HG03521 (cell line): ENCODE data around the gene ACSS1.

ENCODE experiments used
- ATAC-seq: cut with Tn5 transposase; IDR thresholded peaks from one replicate; pipeline ENCODE4 v1.9.1; 2021; ENCODE audit warnings: mild to moderate bottlenecking, moderate library complexity; ENCODE audit not compliant: unreplicated experiment

The ACSS1 gene

DNA sequence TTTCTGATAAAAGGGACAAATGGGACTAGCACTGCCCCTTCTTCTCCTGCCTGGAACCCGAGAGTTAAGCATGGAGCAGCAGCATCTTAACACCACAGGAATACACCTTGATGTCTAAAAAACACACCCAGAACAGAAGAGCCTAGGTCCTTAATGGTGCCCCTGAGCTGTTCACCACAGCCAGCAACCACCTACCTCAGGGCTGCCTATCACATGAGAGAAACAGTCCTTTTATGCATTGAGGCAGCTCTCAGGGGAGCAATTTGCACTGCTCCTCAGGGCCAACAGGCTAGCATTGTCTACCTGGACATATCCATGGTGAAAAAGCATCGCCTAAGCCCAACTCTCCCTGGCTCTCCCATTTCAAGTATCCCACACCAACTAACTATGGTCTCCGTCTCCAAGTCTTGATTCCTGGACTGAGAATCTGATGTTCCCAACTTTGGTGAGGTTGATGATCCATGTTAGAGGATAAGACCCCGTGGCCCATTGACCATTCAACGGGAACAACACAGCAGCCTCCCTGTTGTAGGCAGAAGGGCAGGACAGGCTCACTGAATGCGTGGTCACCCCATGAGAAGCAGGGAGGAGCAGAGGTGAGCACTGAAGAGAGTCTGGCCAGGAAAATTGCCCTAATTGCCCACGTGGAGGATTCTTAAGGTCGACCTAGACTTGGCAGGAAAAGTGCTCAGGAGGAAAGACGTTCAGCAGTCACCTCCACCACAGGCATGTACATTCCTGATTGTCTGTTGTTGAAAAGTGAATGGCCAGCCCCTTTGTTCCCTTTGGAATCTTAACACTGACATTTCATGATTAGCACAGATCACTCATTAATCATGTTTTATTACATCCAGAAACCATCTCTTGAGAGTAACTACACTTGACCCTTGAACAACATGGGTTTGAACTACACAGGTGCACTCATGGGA, 61.2 kb downstream of the ACSS1 start:
- ATAC-seq = no peak

DNA sequence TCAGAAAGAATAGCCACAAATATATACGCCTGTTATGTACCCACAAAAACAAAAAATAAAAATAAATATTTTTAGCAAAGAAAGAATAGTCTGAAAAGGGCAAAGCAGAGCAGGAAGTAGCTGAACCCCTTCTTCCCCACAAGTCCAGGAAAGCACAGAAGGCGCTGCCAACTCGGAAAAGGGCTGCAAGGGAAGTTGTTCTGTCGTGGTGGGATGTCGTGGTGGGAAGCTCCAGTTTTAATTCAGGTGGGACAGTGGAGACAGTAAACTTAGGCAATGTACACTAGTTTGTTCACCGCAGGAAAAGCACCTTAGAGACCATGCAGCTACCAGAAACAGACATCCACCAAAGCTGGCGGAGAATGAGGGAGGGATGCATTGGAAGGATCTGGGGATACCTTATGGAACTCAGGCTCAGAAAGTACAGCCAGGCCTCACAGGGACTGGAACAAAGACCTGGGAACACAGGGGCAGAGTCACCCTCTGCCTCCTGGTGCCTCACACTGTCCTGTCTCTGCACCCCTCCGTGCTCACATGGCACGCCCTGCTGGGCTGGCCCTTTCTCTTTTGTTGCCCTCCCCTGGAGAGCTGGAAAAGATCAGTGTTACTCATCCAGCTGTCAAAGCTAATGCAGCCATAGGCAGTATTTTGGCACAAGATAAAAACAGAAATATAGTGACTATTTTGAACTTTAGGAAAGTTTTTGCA, 62.0 kb downstream of the ACSS1 start:
- no peak for ATAC-seq

DNA sequence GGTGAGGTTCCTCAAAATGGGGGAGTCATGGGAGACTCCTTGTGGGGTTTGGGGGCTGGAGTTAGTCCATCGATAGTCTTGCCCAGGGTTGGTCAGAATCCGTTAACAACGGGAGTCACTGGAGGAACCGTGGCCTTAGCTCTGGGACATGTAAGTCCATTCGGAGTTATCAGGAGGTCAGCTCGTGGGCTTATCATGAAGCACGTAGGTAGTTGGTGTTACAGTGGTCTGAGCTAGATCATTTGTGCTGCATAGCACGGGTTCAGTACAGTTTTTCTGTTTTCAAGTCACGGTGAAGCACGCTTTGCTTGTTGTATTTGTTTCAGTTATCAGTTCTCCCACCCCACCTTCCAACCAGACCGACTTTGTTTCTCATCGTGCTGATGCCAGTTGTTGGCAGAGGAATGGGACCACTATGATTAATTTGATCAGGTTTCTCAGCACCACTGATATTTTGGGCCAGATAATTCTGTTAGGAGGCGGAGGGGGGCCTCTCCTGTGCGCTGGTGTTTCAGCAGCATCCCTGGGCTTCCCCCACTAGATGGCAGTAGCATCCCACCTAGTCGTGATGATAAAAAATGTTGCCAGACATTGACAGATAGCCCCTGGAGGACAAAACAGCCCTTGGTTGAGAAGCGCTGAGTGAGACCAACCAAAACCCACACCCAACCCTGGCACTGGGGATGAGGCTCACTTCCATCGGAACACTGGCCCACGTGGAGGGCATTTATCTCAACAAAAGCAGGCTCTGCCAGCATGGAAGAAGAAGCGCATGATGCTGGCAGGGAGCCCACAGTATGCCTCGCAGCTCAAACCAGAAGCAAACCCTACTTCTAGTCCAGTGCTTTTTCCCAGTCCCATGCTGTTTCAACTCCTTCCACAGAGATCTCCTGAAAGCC, 63.2 kb downstream of the ACSS1 start:
- peak; percentile 30 for ATAC-seq

DNA sequence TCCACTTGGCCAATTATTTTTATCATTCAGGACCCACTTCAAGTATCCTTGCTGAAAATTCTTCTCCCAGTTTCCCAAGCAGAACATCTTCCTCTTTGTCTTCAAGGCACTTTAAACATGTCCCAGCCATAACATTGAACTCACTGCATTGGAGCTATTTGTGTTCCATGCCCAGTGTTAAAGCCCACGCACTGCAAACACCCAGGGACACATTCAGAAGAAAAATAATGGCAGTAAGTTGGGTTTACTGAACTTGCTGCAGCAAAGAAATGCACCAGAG, 63.8 kb downstream of the ACSS1 start:
- ATAC-seq = no peak

DNA sequence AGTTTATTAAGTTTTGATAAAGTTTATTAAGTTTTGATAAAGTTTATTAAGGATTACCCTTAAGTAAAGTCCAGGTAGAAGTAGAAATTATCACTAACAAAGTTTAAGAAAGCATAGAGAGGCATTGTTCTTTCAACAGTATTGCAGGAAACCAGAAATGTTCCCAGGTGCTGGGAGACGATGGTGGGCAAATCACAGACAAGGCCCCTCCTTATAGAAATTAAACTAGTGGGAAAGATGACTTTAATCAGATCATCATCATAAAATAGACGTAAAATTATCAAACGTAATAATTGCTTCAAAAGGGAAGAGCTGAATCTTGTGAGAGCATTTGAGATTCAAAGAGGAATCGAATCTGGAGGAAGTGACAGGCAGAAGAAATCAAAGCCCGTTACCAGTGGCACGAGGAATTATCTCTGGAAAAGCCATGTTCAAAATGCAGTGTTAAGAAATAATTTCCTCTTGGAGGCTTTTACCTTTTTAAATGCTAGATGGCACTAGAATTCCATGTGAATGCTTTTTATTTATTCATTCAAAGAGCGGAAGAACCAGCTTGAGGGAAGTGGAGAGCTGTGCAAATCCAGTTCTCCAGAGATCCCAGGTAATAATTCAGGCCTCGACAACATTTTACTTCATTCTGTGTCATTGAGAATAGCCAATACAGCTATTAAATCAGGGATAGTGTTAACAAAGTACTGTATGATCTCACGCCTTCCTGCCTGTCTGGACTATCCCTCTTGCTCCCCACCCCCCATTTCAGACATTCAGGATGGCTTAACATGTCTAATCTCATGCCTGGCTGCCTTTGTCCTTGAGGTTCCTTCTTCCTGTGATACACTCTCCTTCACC, 64.4 kb downstream of the ACSS1 start:
- no peak for ATAC-seq

DNA sequence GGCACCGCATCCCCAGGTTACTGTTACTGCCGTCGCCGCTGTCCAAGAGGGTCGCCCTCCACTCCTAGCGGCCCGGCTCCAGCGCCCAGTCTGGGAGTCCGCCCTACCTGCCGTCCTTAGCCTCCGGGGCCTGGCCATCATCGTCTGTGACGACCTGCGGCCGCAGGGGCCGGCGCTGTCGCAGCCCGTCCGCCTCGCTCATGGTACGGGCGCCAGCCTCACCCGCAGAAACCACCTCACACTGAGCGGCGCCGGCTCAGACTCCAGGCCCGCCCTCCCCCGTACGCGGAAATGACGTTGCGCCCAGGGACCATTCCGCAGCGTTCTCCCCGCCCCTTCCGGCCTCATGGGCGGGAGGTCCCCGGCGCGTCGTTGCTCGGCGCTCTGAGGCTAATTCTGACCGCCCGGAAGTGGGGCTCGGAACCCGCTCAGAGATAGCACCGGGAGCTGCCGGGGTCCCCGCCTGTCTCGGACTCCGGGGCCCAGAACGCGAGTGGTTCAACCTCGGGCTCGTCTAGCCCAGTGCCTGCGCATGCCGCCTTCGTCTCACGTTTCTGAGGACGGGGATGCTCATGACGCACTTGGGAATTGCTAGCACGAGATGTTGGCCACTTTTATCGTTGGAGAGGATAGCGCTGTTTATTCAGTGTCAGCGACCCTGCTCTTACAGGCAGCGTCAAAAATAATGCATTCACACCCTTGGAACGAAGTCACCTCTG, 65.3 kb downstream of the ACSS1 start, which contains the start of gene APMAP:
Gene APMAP (minus strand): TSS at position 265 of the 719 bp plus-strand sequence. CDS start 63 bp downstream, at position 202.
- peak; percentile 97 for ATAC-seq

DNA sequence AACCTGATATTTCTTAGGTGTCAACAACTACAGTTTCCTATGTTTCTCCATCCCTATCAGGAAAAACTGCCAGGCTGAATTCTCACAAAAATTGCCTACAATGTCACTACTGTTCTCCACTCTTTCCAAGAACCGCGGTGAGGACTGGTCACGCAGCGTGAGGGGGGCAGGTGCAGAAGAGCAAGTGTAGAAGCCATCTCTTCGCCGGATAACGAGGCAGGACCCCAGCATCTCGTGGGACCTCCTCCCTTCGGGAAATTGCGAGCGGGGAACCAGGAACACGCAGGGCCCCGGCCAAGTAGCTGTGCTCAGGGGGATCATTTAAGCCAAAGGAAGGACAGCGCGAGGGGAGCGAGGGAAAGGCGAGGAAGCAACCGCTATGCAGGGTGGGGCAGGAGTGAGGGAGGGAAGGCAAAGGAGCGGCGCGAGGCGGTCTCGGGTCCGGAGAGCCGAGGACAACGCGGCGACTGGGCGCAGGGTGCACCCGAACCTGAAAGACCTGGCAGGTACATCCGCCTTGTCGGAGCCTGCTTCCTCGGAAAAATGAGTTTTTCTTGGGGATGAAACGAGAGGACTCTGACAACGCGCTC, 65.9 kb downstream of the ACSS1 start:
- ATAC-seq = peak; percentile 2

DNA sequence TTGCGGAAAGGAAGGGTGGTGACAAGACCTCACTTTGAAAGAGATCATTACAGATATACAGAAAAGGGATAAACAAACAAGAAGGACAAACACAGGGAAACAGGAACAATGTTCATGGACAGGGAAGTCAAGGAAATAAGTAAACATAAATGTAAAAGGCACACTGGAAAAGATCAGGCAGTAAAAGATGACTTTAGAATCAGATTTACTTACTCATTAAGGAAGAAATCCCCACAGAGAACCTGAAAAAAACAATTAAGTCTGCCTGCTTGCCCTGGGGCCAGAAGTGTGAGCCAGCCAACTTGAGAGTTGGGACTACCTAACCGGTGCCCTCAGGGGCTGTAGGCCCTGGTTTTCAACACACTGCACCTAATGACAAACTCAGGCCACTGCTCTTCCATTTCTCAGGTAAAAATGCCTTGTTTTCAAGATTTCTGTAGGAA, 67.1 kb downstream of the ACSS1 start:
- ATAC-seq = no peak

DNA sequence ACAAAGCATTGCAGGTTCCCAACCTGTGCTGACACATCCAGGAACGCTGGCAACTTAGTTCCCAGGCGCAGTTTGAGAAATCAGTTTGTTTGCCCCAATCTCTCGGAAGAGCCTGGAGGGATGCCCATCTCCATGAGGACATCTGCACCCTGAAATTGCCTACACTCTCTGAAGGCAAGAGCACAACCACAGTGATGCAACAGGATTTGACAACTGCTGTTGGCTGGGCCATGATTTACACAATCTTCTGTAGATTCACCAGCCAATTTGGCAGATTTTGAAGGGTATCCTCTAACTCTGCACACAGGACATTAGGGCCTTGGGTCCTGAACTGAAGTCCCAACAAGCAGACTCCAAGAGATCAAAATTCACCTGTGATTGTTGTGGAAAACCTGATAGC, 68.8 kb downstream of the ACSS1 start:
- ATAC-seq = no peak

DNA sequence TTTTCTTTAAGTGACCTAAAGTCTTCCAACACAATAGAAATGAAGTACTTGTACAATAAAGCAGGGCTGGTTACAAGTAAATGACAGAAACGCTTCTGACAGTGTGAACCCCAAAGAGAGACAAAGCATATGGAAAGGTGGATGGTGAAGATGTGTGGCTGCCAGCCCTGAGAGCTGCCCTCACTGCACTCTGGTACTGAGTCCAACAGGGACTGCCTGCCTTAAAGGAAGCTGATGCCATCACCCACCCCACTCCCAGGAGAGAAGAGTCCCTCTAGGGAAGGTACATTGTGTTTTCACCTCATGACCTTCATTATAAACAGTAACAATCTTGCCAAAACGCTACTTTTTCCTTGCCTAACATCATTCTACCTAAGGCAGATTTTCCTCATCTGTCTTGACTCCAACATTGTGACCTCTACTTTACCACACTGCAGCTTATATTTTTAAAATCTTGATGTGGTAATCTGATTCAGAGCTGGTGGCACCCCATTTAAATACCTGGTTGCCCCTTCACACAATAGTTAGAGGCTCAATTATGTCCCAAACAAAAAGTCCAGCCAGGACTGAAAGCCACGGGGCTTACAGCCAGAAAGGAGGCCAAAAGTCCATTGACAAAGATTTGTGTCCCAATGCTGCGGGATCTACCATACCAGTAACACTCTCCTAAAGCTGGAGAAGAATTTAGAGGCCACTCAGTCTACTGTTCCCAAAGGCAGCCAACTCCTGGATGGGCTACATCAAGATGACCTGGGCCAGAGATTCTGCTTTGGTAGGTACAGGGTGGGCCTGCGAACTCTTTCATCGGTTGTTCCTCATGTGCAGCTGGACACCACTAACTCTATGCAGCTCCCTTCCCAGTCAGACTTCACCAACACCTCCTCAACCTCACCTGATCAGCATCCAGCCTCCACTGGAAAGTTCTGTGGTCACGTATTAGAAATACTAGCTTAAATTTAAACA, 69.8 kb downstream of the ACSS1 start:
- ATAC-seq = no peak

DNA sequence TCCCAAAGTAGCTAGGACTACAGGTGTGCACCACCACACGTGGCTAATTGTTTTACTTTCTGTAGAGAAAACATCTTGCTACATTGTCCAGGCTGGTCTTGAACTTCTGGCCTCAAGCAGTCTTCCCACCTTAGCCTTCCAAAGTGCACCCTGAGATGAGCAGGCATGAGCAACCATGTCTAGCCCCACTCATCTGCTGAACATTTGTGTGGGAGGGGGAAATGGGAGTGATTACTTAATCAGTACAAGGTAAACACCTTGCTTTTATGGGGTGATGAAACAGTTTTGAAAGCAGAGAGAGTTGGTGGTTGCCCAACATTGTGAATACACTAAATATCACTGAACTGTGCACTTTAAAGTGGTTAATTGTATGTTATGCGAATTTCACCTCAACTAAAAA, 70.7 kb downstream of the ACSS1 start:
- no peak for ATAC-seq

DNA sequence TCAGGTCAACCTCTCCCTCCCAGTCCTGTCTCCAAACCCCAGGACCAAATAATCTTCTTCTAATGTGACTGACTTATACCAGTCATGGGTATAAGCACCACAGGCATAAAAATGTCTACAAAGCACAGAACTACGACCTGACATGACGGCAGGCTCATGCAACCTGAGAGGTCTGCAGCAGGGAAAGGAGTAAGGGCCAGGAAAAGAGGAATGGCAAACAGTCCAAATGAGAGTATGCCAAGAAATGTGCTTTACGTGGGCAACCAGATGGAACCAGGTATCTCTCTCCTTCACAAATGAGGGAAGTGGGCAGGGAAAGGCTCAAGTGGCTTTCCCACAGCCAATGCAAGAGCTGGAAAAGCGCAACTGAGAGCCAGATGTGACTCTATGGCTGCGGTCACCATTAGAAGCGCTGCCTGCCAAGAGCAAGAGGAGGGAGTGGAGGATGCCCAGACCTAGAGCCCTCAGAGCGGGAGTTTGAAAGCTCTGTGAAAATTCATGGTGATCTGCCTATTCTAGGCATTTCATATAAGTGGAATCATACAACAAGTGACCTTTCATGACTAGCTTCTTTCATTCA, 71.4 kb downstream of the ACSS1 start:
- no peak for ATAC-seq

DNA sequence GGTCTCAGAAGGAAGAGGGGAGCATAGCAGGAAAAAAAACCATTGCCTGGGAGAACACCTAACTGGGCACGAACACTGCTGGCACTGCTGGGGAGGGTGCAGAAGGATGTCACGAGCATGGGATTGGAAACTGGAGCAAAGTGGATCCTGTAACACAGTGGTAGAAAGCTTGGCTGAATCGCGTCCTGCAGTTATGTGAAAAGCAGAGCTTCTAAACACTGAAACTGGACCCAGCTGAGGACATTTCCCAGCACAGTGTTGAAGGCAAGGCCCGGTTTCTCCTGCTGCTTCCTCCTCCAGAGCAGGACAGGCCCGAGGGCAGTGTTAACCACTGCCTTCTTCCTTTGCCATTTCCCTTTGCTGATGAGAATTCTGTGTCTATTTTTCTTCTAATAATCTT, 72.1 kb downstream of the ACSS1 start:
- ATAC-seq = no peak

DNA sequence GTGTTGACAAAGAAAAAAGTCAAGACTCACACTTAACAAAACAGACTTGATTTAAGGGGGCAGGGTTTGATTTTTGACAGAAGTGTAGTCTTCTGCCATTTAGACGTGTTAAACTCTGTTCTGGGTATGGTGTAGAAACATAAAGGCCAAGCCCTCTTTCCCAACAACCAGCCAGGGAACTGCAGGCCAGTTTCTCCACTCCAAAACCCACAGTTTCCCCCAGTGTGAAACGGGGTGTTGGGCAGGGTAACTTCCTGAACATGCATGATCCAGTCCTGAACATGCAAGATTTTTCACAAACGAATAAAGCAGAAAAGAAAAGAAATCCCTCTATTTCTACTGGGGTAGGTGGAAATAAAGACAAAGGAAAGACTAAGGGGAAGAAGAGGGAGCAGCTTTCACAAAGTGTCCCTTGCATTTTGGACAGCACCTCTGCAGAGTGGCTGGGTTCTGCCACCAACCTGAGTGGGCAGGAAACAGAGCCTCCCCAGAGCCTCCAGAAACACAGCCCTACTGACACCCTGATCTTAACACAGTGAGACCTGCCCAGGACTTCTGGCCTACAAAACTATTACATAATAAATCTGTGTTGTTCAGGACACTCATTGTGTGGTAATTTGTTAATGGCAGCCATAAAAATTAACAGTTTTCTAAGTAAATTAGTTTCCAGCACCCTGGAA, 72.8 kb downstream of the ACSS1 start:
- ATAC-seq = no peak

DNA sequence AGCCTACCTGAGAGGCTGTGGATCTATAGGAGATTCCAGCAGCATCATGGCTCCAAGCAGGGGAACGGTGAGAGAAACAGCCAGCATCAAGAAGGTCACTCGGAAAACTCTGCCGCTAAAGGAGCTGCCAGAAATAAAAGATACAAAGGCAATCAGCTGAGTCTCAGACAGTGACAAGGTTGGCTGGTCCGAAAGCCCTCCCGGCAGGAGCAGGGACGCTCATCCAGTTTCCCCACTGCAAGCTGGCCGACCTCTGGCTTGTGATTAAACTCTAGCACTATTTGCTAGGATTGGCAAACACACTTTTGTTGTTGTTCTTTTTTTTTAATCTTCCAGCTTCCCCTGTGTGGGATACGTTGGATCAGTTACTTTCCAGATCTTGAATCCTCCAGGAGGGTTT, 74.0 kb downstream of the ACSS1 start:
- no peak for ATAC-seq

DNA sequence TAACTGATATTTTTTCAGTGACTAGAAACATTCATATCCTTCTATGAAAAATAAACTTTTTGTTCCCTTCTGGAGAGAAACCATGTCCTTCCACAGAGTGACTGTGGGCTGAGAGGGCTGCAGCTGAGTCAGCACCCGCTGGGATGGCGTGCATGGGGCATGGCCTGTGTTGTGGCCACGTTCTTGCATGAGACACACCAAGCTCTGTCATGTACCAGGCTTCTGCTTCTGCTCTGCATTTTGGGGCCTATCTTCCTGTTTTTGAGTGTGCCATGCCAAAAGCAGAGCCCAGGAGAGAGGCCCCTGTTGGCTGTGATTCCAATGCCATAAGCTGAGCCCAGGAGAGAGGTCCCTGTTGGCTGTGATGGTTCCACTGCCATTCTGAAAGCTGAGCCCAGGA, 76.1 kb downstream of the ACSS1 start:
- no peak for ATAC-seq

DNA sequence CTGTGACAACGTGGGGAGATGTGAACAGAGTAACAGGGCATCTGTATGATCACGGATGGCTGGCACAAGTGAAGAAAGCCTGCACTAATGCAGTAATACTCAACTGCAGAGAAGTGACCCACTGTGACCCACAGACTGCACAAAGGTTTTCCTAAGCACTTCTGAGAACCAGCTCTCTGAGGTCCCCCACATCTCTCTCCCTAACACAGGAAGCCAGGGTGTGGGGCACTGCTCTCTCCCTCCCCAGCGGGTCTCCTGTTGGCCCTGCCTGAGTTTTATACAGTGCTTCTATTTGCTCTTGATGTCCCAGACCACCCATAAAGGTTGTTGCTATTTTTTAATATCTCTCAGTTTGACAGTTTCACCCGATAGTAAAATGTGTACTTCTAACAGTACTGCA, 76.7 kb downstream of the ACSS1 start:
- ATAC-seq = no peak
